Rectal smooth muscle tissue (tissue), 1 donor: Measurements from ENCODE around the gene ESCO1.
A peak's percentile ranks its signal among the peaks of the same experiment; 100 is the strongest.
"Not testable (repeated sequence)": the region's sequence is repeated elsewhere in the genome, so short reads cannot be mapped to it uniquely, and the experiment has no call there.

ENCODE experiments used
- H3K27ac ChIP-seq: one replicate; pipeline ENCODE4 v1.7.0; 2013; ENCODE audit warnings: low read depth, low read length, inconsistent platforms
- H3K27me3 ChIP-seq: one replicate; pipeline ENCODE4 v1.7.0; 2013; ENCODE audit warnings: low read length; ENCODE audit not compliant: control insufficient read depth, insufficient read depth
- H3K36me3 ChIP-seq: one replicate; pipeline ENCODE4 v1.7.0; 2013; ENCODE audit warnings: low read length; ENCODE audit not compliant: control insufficient read depth, insufficient read depth
- H3K4me1 ChIP-seq: one replicate; pipeline ENCODE4 v1.7.0; 2013; ENCODE audit warnings: low read length; ENCODE audit not compliant: control insufficient read depth, insufficient read depth
- H3K4me3 ChIP-seq: one replicate; pipeline ENCODE4 v1.7.0; 2013; ENCODE audit warnings: low read length
- H3K9ac ChIP-seq: one replicate; pipeline ENCODE4 v1.7.0; 2013; ENCODE audit warnings: low read length

ESCO1 gene

DNA sequence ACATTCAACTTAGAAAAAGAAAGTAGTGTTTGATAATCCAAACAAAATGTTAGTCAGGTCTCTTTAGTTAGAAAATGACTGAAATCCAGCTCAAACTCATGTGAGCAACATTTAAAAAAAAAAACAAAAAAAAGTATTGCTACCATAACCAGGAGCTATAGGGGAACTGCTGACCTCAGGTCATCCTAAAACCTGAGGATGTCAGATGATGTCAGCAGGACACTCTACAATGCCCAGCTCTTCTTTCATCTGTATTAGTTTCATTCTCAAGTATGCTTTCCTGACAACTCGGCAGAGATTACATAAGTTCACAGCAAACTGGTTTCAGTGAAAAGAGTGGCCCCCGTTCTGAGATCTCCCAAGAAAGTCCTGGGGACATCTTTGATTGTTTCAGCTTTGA lies 4.2 kb upstream of the ESCO1 start:
- H3K27ac ChIP-seq = no peak overlapping the region
- H3K4me3 ChIP-seq = no peak overlapping the region
- no peaks in the 10 kb centered on the region for H3K27me3 ChIP-seq
- no peak overlapping the region for H3K9ac ChIP-seq
- no peaks in the 10 kb centered on the region for H3K4me1 ChIP-seq
- H3K36me3 ChIP-seq = no peaks in the 10 kb centered on the region

DNA sequence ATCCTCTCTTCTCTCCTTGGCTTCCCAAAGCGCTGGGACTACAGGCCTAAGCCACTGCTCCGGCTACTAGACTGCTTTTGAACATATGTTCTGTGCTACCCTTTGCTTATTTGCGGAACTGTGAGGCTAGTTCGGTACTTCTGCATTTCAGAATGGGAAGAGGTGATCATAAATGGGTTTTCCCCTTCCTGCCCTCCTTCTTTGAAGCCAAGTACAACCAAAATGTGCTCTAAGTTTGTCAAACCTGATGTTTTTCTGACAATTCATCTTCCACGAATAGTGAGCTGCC lies 1.7 kb upstream of the ESCO1 start:
- Histone ChIP-seq H3K36me3 (no peaks in the 10 kb centered on the region), H3K27me3 (no peaks in the 10 kb centered on the region), H3K4me3 (no peak overlapping the region), H3K4me1 (no peaks in the 10 kb centered on the region), H3K27ac (no peak overlapping the region), H3K9ac (no peak overlapping the region)

GRCh38 chr18:21599585-21600525 lies 649 bp downstream of the ESCO1 start:
- Histone ChIP-seq H3K27me3 (no peaks in the 10 kb centered on the region), H3K9ac (peak overlapping the region; percentile 88), H3K4me3 (peak overlapping the region; percentile 83), H3K4me1 (no peaks in the 10 kb centered on the region), H3K27ac (peak overlapping the region; percentile 91), H3K36me3 (no peaks in the 10 kb centered on the region)

- H3K9ac ChIP-seq = no peak overlapping the region
- no peak overlapping the region for H3K27ac ChIP-seq
These were observed 1.5 kb downstream of the ESCO1 start for GRCh38 chr18:21598726-21599584.

DNA sequence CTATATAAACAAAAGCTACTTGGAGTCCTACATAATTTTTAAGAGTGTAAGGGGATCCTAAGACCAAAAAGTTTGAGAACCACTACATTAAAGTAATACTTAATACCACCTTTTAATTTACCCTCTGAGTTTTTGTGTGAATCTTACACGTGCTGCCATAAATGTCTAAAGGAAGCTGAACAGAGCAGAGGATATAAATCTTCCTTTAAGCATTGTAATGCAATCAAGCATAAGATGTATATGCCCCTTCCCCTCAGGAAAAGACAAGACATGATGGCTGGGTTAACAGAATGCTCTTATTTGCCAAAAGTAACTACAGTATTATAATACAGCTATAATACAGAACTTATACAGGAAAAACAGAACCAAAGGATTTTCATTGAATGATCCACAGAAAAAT lies 2.9 kb downstream of the ESCO1 start:
- Histone ChIP-seq H3K27me3 (no peaks in the 10 kb centered on the region), H3K4me3 (no peak overlapping the region), H3K4me1 (no peaks in the 10 kb centered on the region), H3K27ac (no peak overlapping the region), H3K36me3 (peaks cover 2% of the 10 kb centered on the region), H3K9ac (no peak overlapping the region)

More at GRCh38 chr18:21598726-21599584, 1.5 kb downstream of the ESCO1 start:
- H3K4me3 ChIP-seq = peak overlapping the region; percentile 83
- no peaks in the 10 kb centered on the region for H3K4me1 ChIP-seq
- no peaks in the 10 kb centered on the region for H3K27me3 ChIP-seq
- peaks cover 2% of the 10 kb centered on the region for H3K36me3 ChIP-seq

DNA sequence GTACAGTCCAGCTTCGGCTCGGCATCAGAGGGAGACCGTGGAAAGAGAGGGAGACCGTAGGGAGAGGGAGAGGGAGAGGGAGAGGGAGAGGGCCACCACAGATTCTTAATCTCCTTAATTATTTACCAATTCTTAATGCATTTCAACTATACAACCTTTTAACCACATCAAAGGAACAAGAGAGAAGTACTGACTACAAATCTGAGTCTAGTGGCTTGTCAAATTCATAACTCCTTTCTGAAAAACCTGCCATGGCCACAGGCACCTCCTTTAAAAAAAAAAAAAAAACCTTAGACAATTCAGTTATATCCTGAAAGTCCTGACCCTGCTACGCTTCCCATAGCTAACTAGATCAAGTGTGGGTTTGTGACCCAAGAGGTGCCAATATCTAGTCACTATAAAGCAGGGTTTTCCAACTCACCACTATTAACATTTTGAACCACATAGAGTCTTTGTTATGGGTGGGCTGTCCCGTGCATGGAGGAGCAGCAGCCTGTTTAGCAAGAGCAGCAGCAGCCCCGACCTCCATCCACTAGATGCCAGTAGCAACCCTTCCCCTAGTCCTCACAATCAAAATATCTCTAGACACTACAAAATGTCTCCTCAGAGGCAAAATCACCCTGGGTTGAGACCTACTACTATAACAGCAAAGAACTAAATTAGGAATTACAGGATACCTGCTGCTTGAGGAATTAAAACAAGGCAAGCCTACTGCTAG lies 6.8 kb downstream of the ESCO1 start:
- Histone ChIP-seq H3K4me3 (no peak overlapping the region), H3K4me1 (no peaks in the 10 kb centered on the region), H3K9ac (no peak overlapping the region), H3K36me3 (peaks cover 2% of the 10 kb centered on the region), H3K27ac (no peak overlapping the region), H3K27me3 (no peaks in the 10 kb centered on the region)

DNA sequence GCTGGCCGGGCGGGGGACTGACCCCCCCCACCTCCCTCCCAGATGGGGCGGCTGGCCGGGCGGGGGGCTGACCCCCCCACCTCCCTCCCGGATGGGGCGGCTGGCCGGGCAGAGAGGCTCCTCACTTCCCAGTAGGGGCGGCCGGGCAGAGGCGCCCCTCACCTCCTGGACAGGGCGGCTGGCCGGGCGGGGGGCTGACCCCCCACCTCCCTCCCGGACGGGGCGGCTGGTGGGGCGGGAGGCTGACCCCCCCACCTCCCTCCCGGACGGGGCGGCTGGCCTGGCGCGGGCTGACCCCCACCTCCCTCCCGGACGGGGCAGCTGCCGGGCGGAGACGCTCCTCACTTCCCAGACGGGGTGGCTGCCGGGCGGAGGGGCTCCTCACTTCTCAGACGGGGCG lies 8.1 kb downstream of the ESCO1 start:
- not testable (repeated sequence) for H3K27me3 ChIP-seq, H3K9ac ChIP-seq, H3K4me1 ChIP-seq, H3K36me3 ChIP-seq, H3K4me3 ChIP-seq, H3K27ac ChIP-seq

GRCh38 chr18:21584391-21584790 lies 16.1 kb downstream of the ESCO1 start:
- Histone ChIP-seq H3K36me3 (no peaks in the 10 kb centered on the region), H3K4me3 (no peak overlapping the region), H3K4me1 (no peaks in the 10 kb centered on the region), H3K9ac (no peak overlapping the region), H3K27ac (no peak overlapping the region), H3K27me3 (no peaks in the 10 kb centered on the region)

GRCh38 chr18:21575656-21576055 lies 24.8 kb downstream of the ESCO1 start:
- Histone ChIP-seq H3K9ac (no peak overlapping the region), H3K36me3 (peaks cover 10% of the 10 kb centered on the region)

GRCh38 chr18:21571772-21572171 lies 28.7 kb downstream of the ESCO1 start:
- Histone ChIP-seq H3K9ac (no peak overlapping the region), H3K4me3 (no peak overlapping the region), H3K4me1 (no peaks in the 10 kb centered on the region), H3K27me3 (no peaks in the 10 kb centered on the region), H3K36me3 (peaks cover 10% of the 10 kb centered on the region), H3K27ac (no peak overlapping the region)

More at GRCh38 chr18:21575656-21576055, 24.8 kb downstream of the ESCO1 start:
- Histone ChIP-seq H3K27me3 (no peaks in the 10 kb centered on the region), H3K27ac (no peak overlapping the region), H3K4me3 (no peak overlapping the region), H3K4me1 (no peaks in the 10 kb centered on the region)

DNA sequence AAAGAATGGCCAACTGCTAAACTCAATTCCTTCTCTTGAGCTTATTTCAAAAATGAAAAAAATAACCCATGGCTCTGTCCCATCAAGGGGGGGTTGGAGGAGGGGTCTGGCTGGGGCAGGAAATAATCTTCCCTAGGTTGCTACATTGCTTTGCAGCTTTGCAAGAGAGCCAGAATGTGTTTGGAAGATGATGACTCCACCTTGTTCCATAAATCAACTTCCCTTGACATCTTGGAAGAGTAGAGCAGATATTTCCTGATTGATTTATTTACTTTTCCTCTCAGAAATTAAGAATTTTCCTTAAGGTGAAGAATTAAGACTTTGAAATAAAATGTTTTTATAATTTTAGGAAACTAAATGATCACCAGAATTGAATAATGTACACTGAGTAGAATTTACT lies 41.3 kb downstream of the ESCO1 start:
- Histone ChIP-seq H3K9ac (no peak overlapping the region), H3K27me3 (no peaks in the 10 kb centered on the region), H3K4me3 (no peak overlapping the region), H3K27ac (no peak overlapping the region), H3K36me3 (peaks cover 11% of the 10 kb centered on the region), H3K4me1 (no peaks in the 10 kb centered on the region)

DNA sequence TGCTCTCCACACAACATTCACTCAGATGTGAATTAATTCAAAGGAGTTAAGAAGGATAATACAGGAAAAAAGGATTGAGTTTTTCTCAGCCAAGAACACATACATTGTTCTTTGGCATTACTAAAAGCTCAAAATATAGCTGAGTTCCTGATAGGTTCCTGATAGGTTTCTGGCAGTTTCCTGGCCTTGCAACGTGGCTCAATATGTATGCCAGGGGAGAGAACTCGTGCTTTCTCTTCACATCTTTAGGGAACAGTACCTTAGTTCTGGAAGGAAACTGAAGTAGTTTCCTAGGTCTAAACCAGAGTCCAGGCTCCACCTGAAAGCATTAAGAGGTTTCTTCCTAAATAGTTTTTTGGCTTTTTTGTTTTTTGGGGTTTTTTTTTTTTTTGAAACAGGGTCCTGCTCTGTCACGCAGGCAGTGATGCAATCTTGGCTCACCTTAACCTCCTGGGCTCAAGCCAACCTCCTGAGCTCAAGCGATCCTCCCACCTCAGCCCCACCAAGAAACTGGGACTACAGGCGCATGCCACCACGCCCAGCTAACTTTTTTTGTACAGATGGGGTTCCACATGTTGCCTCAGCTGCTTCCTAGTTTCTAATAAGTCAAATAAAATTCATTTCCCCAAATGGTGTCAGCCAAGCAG lies 42.8 kb downstream of the ESCO1 start:
- peaks cover 8% of the 10 kb centered on the region for H3K36me3 ChIP-seq

More for the DNA sequence above, 42.8 kb downstream of the ESCO1 start:
- H3K4me3 ChIP-seq = no peak overlapping the region
- H3K27ac ChIP-seq = no peak overlapping the region
- no peaks in the 10 kb centered on the region for H3K4me1 ChIP-seq
- H3K27me3 ChIP-seq = no peaks in the 10 kb centered on the region
- no peak overlapping the region for H3K9ac ChIP-seq
